ENCODE results near the gene EFEMP2.
A peak's percentile ranks its signal among the peaks of the same experiment; 100 is the strongest.
"Not testable (repeated sequence)": the region's sequence is repeated elsewhere in the genome, so short reads cannot be mapped to it uniquely, and the experiment has no call there.

EFEMP2 gene

DNA sequence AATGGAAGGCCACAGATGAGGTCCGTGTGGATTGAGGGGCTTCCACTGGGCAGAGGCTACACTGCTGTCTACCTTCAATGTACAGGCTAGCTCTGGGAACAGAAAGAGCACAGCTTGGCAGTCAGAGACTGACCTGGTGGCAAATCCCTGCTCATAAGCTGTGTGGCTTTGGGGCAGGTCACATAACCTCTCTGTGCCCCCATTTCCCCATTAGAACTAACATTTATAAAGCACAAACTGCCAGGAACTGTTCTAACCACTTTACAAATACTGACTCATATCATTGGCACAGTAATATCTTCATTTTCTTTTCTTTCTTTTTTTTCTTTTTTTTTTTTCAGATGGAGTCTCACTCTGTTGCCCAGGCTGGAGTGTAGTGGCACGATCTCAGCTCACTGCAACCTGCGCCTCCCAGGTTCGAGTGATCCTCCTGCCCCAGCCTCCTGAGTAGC lies 24.4 kb upstream of the EFEMP2 start:
- TF ChIP-seq JUND (IDR thresholded peaks at IDR 0.05; ENCODE audit: low read depth) = no peak
- in situ Hi-C loops (cut with HindIII; ENCODE audit: low pct_unique_long_range_greater_than_20kb, low sequenced_read_pairs) = no loop called here
- no peak for DNase-seq (ENCODE audit: low read depth in 1 of 2, low spot score in 1 of 2)

DNA sequence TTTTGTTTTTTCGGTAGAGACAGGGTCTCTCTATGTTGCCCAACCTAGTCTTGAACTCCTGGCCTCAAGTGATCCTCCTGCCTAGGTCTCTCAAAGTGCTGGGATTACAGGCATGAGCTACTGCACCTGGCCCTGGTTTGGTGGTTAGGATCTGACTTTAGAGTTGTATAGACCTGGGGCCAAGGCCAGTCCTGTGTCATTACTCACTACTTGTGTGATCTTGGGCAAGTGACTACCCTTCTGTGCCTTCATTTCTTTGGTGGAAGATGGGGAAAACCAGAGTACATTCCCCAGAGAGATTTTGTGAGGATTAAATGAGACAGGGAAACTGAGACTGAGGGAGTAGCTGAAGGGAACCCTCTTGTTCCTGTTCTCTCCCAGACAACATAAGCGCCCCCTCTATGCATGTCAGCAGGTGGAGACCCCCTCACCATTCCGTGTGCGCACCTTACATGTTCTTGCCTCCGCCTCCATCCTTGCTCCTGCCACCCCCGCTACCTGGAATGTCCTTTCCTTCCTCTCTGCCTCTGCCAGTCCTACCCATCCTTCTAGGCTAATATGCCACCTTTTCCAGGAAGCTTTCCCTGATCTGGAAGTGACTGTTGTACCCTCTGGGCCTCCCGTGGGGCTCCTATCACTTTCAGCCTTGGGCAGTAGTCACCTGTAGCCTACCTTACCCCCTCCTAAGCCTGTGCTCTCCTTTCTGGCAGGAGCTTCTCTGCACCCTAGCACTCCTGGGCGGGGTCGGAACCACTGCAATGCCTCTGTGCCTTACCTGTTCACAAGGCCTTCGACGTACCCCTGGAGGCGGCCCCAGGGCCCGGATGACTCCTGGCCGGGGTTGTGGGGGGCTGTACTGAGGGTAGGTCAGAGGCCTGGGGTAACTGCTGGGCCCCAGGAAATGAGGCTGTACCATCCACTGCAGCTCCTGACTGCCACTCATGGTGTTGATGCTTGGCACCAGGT lies 23.7 kb upstream of the EFEMP2 start:
- in situ Hi-C loops (cut with HindIII; ENCODE audit: low pct_unique_long_range_greater_than_20kb, low sequenced_read_pairs) = no loop called here
- TF ChIP-seq JUND (IDR thresholded peaks at IDR 0.05; ENCODE audit: low read depth) = no peak
- DNase-seq (ENCODE audit: low read depth in 1 of 2, low spot score in 1 of 2) = no peak

DNA sequence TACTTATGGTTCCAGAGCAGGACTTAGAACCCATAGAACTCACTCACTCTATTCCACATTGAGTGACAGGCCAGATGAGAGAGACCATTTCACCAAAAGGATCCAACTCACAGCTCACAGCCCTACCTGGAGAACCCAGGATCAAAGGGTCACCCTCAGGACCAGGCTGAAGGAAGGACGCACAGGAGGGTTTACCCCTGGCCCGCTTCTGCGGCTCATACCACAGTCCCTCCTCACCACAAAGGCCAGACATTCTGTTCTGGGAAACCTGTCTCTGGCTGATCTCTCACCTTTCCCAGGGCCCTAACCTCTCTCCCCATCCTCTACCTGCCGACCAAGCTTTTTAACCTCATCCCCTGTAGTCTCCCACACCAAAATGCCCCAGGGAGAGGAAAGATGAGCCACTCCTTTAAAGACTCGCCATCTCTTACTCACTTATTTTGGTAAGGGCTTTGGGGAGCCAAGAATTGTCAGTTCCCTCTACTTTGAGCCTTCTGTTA lies 22.9 kb upstream of the EFEMP2 start:
- DNase-seq (ENCODE audit: low read depth in 1 of 2, low spot score in 1 of 2) = no peak
- in situ Hi-C loops (cut with HindIII; ENCODE audit: low pct_unique_long_range_greater_than_20kb, low sequenced_read_pairs) = no loop called here
- TF ChIP-seq JUND (IDR thresholded peaks at IDR 0.05; ENCODE audit: low read depth) = no peak

DNA sequence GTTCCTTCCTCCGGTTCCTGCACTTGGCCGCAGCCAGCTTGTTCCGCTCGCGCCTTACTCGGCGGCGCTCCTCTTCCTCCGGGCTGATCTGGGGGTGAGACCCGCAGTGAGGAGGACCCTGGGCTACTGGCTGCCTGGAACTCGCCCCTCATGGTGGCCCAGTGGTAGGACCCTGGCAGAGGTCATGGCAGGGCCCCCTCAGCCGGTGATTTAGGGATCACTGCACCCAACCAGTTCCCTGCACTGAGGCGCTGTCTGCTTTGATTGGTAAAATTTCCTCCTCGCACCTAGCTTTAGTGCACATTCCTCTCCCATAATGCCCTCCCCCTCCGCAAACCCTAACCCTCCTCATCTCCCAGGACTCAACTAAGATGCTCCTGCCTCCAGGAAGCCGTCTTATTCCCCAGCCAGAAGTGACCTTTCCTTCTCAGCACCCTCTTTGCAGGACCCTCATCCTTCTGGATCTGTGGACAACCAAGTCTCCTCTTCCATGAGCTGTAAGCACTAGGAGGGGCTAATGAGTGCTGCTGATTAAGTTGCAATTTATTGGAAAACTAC lies 21.5 kb upstream of the EFEMP2 start:
- in situ Hi-C loops (cut with HindIII; ENCODE audit: low pct_unique_long_range_greater_than_20kb, low sequenced_read_pairs) = no loop called here
- no peak for TF ChIP-seq JUND (IDR thresholded peaks at IDR 0.05; ENCODE audit: low read depth)
- no peak for DNase-seq (ENCODE audit: low read depth in 1 of 2, low spot score in 1 of 2)

DNA sequence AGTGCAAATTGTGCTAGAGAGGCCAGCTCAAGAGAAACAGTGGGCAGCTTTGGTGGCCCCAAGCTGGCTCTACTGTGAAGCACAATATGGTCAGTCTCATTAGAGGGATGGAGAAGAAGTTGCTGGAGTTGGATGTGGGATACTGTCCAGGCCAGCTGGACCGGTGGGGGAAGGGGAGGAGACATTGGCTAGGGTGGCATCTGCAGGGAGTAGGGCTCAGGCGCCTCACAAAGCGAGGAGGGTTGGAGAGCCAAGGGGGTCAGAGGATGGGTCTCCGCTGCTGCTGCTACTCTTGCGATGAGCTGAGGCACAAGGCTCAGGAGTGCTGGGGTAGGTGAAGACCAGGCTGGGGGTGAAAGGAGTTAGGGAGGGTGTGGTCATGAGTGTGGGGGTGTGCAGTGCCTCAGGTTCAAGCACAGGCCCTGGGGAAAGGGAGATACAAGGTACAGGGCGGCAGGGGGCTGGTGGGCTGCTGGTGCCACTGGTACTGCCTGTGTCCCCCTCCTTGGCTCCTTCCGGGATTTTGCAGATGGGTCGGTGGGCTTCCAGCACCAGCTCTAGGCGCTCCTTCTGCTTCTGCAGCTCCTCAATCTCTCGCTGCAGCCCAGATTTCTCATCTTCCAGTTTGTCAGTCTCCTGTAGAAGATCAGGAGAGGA lies 20.2 kb upstream of the EFEMP2 start:
- in situ Hi-C loops (cut with HindIII; ENCODE audit: low pct_unique_long_range_greater_than_20kb, low sequenced_read_pairs) = no loop called here
- DNase-seq (ENCODE audit: low read depth in 1 of 2, low spot score in 1 of 2) = no peak
- TF ChIP-seq JUND (IDR thresholded peaks at IDR 0.05; ENCODE audit: low read depth) = no peak

DNA sequence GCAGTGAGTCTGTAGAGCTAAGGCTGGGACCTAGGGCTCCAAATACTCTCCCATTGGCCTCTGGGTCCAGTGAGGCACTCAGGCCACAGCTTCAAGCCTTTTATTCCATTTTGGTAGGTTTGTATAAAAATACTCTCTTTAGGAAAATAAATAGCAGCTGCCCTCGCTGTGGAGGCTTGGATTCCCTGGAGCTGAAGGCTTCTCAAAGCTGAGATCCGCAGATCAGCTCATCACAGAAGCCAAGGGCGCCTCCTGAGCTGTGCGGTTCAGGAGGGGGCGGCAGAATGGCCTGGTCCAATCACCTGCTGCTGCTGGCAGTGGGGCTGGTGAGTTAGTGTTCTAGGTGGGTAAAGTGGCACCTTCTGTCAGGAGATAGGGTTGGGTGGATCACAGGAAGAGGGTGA lies 19.5 kb upstream of the EFEMP2 start:
- in situ Hi-C loops (cut with HindIII; ENCODE audit: low pct_unique_long_range_greater_than_20kb, low sequenced_read_pairs); DNase-seq (ENCODE audit: low read depth in 1 of 2, low spot score in 1 of 2): not testable (repeated sequence)

DNA sequence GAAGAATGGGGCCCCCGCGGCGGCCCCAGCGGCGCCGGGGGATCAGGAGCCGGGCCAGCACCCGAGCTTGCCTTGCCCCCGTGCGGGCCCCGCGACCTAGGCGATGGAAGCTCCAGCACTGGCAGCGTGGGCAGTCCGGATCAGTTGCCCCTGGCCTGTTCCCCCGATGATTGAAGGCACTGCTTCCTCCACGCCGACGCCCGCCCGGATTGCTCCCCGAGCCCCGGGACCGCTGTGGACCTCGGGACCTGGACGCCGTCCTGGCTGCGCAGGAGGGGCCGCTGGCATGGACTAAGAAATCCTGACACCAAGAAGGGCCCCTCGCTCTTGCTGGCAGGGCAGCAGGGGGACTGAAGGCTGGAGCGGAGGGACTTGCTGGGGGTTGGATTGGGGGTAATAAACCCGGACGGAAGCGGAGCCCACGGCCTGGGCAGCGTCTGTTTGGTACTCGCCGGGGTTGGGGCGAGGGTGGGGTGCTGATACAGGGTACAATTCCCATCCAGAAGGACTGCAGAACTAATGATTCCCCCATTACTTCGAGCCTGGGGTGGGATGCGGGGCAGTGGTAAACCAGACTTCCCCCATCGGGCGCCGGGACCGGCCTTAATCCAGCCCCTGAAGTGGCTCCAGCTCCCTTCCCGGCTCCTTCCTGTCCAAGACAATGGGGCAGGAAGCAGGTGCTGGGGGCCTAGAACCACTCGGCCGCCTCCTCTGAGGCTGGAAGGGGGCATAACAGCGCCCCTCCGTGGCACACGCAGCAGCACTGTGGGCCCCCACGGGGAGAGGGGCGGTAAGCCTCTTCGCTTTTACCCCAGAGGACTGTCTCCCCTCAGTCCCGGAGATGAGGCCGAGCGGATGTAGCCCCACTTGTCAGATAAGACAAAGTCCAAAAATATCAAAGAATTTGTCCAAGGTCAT lies 18.9 kb upstream of the EFEMP2 start:
- no peak for TF ChIP-seq JUND (IDR thresholded peaks at IDR 0.05; ENCODE audit: low read depth)
- no peak for DNase-seq (ENCODE audit: low read depth in 1 of 2, low spot score in 1 of 2)
- in situ Hi-C loops (cut with HindIII; ENCODE audit: low pct_unique_long_range_greater_than_20kb, low sequenced_read_pairs) = no loop called here

DNA sequence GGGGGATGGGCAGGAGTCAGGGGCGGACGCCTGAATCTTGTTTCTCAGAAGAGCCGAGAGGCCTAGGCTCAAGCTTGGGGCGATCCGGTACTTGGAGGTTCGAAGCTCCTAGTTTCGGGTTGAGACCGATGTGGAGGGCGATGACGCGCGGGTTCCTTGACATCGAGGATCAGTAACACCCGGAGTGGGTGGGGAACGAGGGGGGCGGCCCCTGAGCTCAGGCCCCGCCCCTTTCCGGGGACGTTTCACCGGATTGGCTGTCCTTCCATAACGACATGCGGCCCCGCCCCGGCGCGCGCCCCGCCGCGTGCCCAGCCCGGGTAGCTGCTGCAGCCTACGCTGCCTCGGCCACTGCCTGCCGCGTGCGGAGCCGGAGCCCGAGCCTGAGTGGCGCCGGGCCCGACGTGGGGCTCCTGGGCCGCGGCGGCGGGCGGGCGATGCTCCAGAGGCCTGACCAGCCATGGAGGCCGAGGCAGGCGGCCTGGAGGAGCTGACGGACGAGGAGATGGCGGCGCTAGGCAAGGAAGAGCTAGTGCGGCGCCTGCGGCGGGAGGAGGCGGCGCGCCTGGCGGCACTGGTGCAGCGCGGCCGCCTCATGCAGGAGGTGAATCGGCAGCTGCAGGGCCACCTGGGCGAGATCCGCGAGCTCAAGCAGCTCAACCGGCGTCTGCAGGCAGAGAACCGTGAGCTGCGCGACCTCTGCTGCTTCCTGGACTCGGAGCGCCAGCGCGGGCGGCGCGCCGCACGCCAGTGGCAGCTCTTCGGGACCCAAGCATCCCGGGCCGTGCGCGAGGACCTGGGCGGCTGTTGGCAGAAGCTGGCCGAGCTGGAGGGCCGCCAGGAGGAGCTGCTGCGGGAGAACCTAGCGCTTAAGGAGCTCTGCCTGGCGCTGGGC lies 18.0 kb upstream of the EFEMP2 start, which contains the start of gene CCDC85B:
Gene CCDC85B, plus strand, starts transcription at position 350 of the 895 bp plus-strand sequence. Its CDS starts 111 bp downstream, at position 461.
- TF ChIP-seq JUND (IDR thresholded peaks at IDR 0.05; ENCODE audit: low read depth) = no peak
- DNase-seq (ENCODE audit: low read depth in 1 of 2, low spot score in 1 of 2) = peak; percentile 97 to 99
- in situ Hi-C loops (cut with HindIII; ENCODE audit: low pct_unique_long_range_greater_than_20kb, low sequenced_read_pairs) = no loop called here

DNA sequence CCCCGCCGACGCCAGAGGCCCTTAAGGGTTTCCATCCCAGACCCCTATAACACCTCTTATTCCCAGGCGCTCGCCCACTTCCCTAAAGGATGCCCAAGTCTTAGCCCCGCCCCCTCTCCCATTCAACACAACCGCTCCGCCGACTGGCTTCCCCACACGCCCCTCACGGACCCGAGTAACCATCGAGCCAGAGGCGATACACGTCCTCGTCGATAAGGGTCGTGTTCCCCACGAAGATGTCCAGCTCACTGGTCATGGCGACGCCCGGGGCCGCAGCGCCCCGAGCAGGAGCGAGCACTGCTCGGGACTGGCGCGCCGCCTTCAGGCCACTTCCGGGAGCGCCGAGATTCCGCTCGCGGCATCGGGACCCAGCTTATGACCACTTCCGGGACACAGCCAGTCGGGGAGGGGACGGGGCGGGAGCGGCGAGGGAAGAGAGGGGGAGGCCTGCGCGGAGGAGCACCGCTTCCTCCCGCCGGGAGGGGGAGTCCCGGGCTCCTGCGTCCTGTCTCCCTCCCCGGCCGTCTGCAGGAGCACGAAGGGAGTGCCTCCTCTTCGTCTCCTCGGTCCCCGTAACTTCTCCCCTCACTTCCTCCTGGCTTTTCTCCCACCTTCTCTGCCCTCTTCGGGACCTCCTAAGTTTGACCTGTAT lies 15.7 kb upstream of the EFEMP2 start, which contains the start of gene FIBP:
Gene FIBP, minus strand, starts transcription at position 309 of the 652 bp plus-strand sequence. Its CDS starts 53 bp downstream, at position 256.
- in situ Hi-C loops (cut with HindIII; ENCODE audit: low pct_unique_long_range_greater_than_20kb, low sequenced_read_pairs) = no loop called here
- DNase-seq (ENCODE audit: low read depth in 1 of 2, low spot score in 1 of 2) = peak; percentile 98 to 99
- no peak for TF ChIP-seq JUND (IDR thresholded peaks at IDR 0.05; ENCODE audit: low read depth)

DNA sequence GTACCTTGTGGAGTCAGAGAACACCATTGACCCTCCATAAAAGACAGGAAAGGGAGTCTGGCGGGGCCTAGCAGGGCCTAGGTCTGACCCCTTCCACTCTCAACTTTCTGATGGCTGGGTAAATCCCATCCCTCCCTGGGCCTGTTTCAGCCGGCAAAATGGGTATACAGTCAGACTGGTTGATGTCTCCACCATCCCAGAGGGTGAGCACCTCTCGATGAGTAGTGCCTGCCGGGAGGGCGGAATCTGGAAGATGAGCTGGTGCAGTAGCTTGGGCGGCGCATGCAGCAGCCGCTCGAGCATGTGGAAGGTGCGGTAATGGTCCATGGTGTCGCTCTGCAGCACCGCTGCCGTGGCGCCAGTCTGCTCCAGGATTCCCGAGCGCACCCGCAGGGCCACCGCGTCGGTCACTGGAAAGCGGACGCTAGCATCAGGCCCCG lies 15.1 kb upstream of the EFEMP2 start:
- TF ChIP-seq JUND (IDR thresholded peaks at IDR 0.05; ENCODE audit: low read depth) = no peak
- in situ Hi-C loops (cut with HindIII; ENCODE audit: low pct_unique_long_range_greater_than_20kb, low sequenced_read_pairs) = no loop called here
- DNase-seq (ENCODE audit: low read depth in 1 of 2, low spot score in 1 of 2) = no peak
